ENCODE results near the gene LY86. TPM values are rescaled to one million over a fixed set of nuclear protein-coding genes. Genes with fewer than 3 reads are reported as not detected.

The LY86 gene
- total and polyA plus RNA-seq, 9 of the 15 experiments (the other 6 are each of a cell fraction or from before 2014, with no cell fraction given), result 0.08 to 0.20 TPM; not detected in 7

GRCh38 chr6:6587696-6588063 is 840 bp upstream of the LY86 start:
- ChIA-PET POLR2A (interaction anchor here (1.6 to 1.8 kb wide), 2 partner anchors 9 to 41 kb away, joined by 3 to 5 read pairs; no protein-coding TSS in a partner anchor), CTCF (ENCODE audit: low intra/inter-chr PET ratio) (no interaction called here)
- TF ChIP-seq IFI16 (CRISPR knock-in tag; IDR thresholded peaks at IDR 0.05), result no peak
- TF ChIP-seq CREB3L1 (IDR thresholded peaks at IDR 0.05; ENCODE audit: borderline replicate concordance, low read depth), result no peak
- TF ChIP-seq SP2 (IDR thresholded peaks at IDR 0.05; ENCODE audit: extremely low read depth, low read depth, low read length, poor library complexity, severe bottlenecking), result no peak
- no peak for TF ChIP-seq FUS (optimal IDR thresholded peaks at IDR 0.05; ENCODE audit: low read depth, low read length)
- TF ChIP-seq CHCHD3 (CRISPR knock-in tag; IDR thresholded peaks at IDR 0.05), result no peak
- TF ChIP-seq ETV1 (tag; conservative IDR thresholded peaks at IDR 0.05; ENCODE audit: low read depth), result no peak
- no peak for TF ChIP-seq YBX1 (IDR thresholded peaks at IDR 0.05)
- TF ChIP-seq ATF1 (CRISPR knock-in tag; IDR thresholded peaks at IDR 0.05), result no peak
- TF ChIP-seq ATF1 (tag; IDR thresholded peaks at IDR 0.05), result no peak
- no peak for TF ChIP-seq FOS (IDR thresholded peaks at IDR 0.05; ENCODE audit: extremely low read depth, insufficient read length)
- H3K79me2 ChIP-seq (ENCODE audit: control insufficient read depth, insufficient read depth, low read length), result no peaks in the 10 kb centered on the region
- H4K20me1 ChIP-seq (replicated peaks; ENCODE audit: control insufficient read depth, insufficient read depth, low read length), result no peaks in the 10 kb centered on the region
- H3K9me3 ChIP-seq (replicated peaks; ENCODE audit: control insufficient read depth, insufficient read depth, low read depth, low read length), result no peaks in the 10 kb centered on the region
- ATAC-seq (no peak), FAIRE-seq (no peak), DNase-seq (ENCODE audit: extremely low read depth in 1 of 4, low spot score in 3 of 4) (no peak)
- H3K36me3 ChIP-seq (ENCODE audit: control insufficient read depth, insufficient read depth, low read length), result no peaks in the 10 kb centered on the region
- no peak overlapping the region for H3K27ac ChIP-seq (ENCODE audit: extremely low read depth, low read depth, low read length)
- intact Hi-C loops (cut with micrococcal nuclease), result no loop called here
- in situ Hi-C loops (cut with MboI), result no loop called here
- peaks cover 12 to 32% of the 10 kb centered on the region in 2 experiments; a peak in 4 of 5 replicates for H3K27me3 ChIP-seq (ENCODE audit: control insufficient read depth in 2 of 2, insufficient read depth in 2 of 2, low read length in 2 of 2)
- H3K4me2 ChIP-seq (ENCODE audit: insufficient read depth, low read length), result no peak overlapping the region
- no peak overlapping the region for H2AFZ ChIP-seq (ENCODE audit: low read depth, low read length)
- no peaks in the 10 kb centered on the region for H3K9me1 ChIP-seq (ENCODE audit: control insufficient read depth, insufficient read depth, low read length)
- 14% methylated on average over 1 of the region's 1 CpG for WGBS (ENCODE audit: insufficient coverage, low coverage, missing lambda C conversion rate)
- H3K4me3 ChIP-seq, result no peak overlapping the region
- BruUV-seq (replicated peaks), result no TSS peak
- H3K4me1 ChIP-seq (replicated peaks in 1 of 2; ENCODE audit: control insufficient read depth in 2 of 2, insufficient read depth in 2 of 2, low read length in 2 of 2), result no peaks in the 10 kb centered on the region; a peak in 2 of 5 replicates
- H3K9ac ChIP-seq (ENCODE audit: insufficient read depth in 1 of 2, low read depth in 2 of 2, low read length in 2 of 2), result no peak overlapping the region
